NCI-H2171 (cell line): ENCODE measurements around the gene CCDC127.
A peak's percentile ranks its signal among the peaks of the same experiment; 100 is the strongest.
"Not testable (repeated sequence)": the region's sequence is repeated elsewhere in the genome, so short reads cannot be mapped to it uniquely, and the experiment has no call there.

Source experiments
- DNase-seq: peaks from one replicate; lab custom pipeline; 2025; lab: John Stamatoyannopoulos, UW

The CCDC127 gene, protein sequence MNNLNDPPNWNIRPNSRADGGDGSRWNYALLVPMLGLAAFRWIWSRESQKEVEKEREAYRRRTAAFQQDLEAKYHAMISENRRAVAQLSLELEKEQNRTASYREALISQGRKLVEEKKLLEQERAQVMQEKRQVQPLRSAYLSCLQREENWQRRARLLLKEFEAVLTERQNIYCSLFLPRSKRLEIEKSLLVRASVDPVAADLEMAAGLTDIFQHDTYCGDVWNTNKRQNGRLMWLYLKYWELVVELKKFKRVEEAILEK

DNA sequence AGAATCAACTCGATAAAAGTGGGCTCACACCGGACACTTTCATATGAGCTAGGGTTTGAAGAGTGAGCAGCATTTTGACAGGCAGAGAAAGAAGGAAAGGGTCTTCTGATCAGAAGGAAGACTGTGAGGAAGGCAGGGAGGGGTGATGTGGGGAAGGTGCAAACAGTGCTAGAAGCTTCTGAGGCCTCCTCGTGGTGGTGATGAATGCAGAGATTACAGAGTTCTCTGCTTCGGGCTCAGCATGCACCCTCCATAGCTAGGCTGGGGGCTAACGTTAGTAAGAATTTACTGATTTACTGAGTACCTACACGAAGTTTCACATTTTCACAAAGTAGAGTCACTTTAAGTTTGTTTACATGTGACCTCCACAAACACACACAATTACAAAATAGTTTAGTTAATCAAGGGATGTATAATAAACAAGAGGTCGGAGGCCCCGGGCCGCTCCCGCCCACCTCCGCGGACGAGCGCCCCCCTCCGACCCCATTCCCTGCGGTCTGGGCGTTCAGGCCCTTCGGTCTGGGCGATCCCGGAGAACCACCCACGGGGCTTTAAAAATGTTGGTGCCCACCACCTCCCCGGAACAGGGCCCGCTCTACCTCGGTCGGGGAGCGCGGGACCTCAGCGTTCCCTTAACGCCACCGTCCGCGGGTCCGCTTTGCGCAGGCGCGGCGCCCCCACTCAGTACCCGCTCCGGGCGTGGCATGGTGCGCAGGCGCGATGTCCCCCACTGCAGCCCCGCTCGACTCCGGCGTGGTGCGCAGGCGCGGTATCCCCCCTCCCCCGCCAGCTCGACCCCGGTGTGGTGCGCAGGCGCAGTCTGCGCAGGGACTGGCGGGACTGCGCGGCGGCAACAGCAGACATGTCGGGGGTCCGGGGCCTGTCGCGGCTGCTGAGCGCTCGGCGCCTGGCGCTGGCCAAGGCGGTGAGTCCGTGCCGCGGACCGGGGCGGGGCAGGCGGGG, at the start of gene CCDC127, which contains the start of gene SDHA:
TSS of gene CCDC127 (minus strand) at position 660 of the 963 bp plus-strand sequence. CDS start 1,304 bp downstream, outside the sequence.
TSS of gene SDHA (plus strand) at position 827 of the 963 bp plus-strand sequence. CDS start at position 863, 36 bp downstream.
- peak; percentile 98 for DNase-seq

GRCh38 chr5:267716-268115, 49.8 kb upstream of the CCDC127 start:
- no peak for DNase-seq

DNA sequence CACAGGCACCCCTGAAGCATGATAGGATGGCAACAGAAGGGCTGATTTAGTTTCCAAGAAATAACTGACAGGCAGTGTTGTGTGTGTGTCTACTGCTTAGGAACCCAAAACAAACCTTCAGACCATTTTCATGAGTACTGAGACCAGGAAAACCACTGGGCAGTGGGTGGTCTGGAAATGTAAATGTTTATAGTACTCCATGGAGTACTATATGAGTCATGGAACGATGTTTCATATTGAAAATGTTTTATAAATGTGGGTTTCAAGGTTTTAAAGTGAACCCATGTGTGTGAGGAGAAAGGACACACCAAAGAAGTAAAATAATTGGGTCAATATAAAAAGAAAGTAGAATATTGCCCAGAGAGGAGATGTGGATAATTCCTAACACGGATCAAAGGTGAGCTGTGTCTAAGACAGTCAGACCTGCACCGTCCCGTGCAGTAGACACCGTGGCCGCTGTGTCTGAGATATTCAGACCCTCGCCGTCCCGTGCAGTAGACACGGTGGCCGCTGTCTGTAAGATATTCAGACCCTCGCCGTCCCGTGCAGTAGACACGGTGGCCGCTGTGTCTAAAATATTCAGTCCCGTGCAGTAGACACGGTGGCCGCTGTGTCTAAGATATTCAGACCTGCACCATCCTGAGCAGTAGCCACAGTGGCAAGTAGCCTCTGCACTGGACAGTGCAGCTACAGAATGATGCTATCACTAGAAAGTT, 48.5 kb upstream of the CCDC127 start:
- not testable (repeated sequence) for DNase-seq

GRCh38 chr5:264338-264737, 46.4 kb upstream of the CCDC127 start:
- DNase-seq: no peak

GRCh38 chr5:263275-263974, 45.5 kb upstream of the CCDC127 start:
- not testable (repeated sequence) for DNase-seq

DNA sequence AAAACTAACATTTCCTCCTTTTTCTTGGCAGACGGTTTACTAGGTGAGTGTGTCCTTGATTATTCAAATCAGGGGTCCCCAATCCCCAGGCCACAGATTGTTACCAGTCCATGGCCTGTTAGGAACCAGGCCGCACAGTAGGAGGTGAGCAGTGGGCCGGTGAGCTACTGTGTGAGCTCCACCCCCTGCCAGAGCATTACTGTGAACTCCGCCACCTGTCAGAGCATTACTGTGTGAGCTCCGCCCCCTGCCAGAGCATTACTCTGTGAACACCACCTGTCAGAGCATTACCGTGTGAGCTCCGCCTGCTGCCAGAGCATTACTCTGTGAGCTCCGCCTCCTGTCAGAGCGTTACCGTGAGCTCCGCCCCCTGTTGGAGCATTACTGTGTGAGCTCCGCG, 39.2 kb upstream of the CCDC127 start:
- no peak for DNase-seq

DNA sequence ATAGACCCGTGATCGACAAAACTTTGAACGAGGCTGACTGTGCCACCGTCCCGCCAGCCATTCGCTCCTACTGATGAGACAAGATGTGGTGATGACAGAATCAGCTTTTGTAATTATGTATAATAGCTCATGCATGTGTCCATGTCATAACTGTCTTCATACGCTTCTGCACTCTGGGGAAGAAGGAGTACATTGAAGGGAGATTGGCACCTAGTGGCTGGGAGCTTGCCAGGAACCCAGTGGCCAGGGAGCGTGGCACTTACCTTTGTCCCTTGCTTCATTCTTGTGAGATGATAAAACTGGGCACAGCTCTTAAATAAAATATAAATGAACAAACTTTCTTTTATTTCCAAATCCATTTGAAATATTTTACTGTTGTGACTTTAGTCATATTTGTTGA, 38.4 kb upstream of the CCDC127 start:
- DNase-seq: not testable (repeated sequence)

- DNase-seq: not testable (repeated sequence)
These were observed 37.2 kb upstream of the CCDC127 start for GRCh38 chr5:255116-255515.

GRCh38 chr5:254322-254721, 36.4 kb upstream of the CCDC127 start:
- not testable (repeated sequence) for DNase-seq

DNA sequence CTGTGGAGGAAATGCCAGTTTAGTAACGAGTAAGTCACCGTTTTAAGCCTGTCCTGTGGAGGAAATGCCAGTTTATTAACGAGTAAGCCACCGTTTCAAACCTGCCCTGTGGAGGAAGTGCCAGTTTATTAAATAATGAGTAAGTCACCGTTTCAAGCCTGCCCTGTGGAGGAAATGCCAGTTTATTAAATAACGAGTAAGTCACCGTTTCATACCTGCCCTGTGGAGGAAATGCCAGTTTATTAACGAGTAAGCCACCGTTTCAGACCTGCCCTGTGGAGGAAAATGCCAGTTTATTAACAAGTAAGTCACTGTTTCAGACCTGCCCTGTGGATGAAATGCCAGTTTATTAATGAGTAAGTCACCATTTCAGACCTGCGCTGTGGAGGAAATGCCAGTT, 34.6 kb upstream of the CCDC127 start:
- DNase-seq: no peak

GRCh38 chr5:251975-252374, 34.0 kb upstream of the CCDC127 start:
- DNase-seq: not testable (repeated sequence)

DNA sequence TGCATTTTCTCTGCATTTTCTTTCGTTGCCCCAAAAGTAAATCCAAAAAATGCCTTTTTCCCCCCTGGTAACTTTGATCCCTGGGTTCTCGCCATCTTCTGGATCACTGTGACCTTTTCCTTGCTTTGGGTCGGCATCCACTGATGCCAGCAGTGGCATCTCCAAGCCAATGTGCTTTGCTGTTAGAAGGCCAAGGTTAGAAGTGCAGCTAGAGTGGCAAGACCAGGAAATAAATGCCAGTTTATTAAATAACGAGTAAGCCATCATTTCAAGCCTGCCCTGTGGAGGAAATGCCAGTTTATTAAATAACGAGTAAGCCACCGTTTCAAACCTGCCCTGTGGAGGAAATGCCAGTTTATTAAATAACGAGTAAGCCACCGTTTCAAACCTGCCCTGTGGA, 33.6 kb upstream of the CCDC127 start:
- not testable (repeated sequence) for DNase-seq

- DNase-seq: not testable (repeated sequence)
These were observed 33.1 kb upstream of the CCDC127 start for GRCh38 chr5:251016-251415.

- DNase-seq: not testable (repeated sequence)
These were observed 32.4 kb upstream of the CCDC127 start for GRCh38 chr5:250396-250795.

DNA sequence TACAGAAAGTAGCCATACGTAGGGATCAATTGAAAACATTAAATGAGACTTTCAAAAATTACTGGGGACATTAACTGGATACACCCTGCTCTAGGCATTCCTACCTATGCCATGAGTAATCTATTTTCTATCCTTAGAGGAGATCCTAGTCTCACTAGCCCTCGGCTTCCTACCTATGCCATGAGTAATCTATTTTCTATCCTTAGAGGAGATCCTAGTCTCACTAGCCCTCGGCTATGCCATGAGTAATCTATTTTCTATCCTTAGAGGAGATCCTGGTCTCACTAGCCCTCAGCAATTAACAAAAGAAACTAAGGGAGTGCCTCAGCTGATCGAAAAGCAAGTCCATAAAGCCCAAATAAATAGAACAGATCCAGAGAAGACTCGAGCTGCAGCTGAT, 27.8 kb upstream of the CCDC127 start:
- not testable (repeated sequence) for DNase-seq

DNA sequence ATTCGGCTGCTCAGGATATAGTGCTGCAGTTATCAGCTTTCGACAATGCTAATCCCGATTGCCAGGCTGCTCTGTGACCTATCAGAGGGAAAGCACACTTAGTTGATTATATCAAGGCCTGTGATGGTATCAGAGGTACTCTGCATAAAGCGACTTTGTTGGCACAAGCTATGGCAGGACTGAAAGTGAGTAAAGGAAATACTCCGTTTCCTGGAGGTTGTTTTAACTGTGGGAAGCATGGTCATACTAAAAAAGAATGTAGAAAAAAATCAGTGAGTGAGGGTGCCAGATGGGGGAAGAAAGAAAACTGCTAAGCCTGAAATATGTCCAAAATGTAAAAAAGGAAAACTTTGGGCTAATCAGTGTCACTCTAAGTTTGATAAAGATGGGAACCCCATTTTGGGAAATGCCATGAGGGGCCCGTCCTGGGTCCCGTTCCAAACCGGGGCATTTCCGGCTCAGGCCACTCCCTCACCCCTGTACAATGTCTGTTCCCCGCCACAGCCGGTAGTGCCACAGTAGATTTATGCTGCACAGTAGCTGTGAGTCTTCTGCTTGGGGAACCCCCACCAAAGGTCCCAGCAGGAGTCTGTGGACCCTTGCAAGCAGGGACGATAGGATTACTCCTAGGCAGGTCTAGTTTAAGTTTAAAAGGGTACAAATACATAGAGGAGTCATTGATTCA, 25.9 kb upstream of the CCDC127 start:
- DNase-seq: not testable (repeated sequence)

- not testable (repeated sequence) for DNase-seq
These were observed 23.2 kb upstream of the CCDC127 start for GRCh38 chr5:241045-241669.

DNA sequence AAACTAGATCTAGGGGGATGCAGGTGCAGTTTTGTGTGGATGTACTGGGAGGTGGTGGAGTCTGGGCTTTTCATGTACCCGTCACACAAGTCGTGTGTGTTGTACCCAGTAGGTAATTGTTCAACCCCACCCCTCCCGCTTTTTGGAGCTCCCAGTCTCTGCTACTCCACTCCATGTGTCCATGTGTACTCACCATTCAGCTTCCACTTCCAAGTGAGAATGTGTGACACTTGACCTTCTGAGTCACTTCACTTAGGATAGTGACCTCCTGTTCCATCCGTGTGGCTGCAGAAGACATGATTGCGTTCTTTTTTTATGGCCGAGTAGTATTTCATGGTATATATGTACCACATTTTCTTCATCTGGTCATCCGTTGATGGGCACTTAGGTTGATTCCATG, 22.6 kb upstream of the CCDC127 start:
- not testable (repeated sequence) for DNase-seq

DNA sequence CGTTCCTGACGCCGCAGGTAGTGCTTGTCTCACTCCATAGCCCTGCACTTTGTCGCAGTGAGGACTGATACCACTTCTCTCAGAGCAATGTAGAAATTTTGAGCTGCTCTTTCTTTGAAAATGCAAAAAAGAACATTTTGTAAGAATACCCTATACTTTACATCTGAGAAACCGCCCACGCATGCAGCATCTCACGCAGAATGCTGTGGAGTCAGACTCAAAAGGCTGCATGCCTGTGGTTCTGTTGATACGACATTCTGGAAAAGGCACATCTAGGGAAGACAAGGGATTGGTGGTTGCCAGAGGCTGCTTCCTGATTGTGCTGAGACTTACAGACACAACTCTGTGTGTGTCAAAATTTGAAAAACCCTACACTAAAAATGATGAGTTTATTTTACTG, 20.0 kb upstream of the CCDC127 start:
- not testable (repeated sequence) for DNase-seq

GRCh38 chr5:235527-235926, 17.6 kb upstream of the CCDC127 start:
- not testable (repeated sequence) for DNase-seq
